Thyroid gland (tissue), 4 donors: ENCODE results near the gene EFNA5. TPM values are rescaled to one million over a fixed set of nuclear protein-coding genes. Genes with fewer than 3 reads are reported as not detected.
"Not testable (repeated sequence)": the region's sequence is repeated elsewhere in the genome, so short reads cannot be mapped to it uniquely, and the experiment has no call there.

Experiments
- DNase-seq, 2 donors: peaks; one replicate each; pipeline ENCODE4 v3.0.0-alpha.2; 2019
- H3K27ac ChIP-seq, 3 donors: fragments of 200-600 bp; sonication (generic); 1 replicate in 2 of 3; 2 replicates in 1 of 3; pipeline ENCODE4 v1.5.1; 2016 to 2019; ENCODE audit warnings: mild to moderate bottlenecking in 1 of 3, moderate library complexity in 1 of 3
- H3K27me3 ChIP-seq: fragments of 200-600 bp; sonication (generic); one replicate; pipeline ENCODE4 v1.5.1; 2019
- H3K36me3 ChIP-seq, 2 donors: fragments of 200-600 bp; sonication (generic); one replicate each; pipeline ENCODE4 v1.5.1; 2016 to 2019
- H3K4me1 ChIP-seq, 2 donors: fragments of 200-600 bp; sonication (generic); one replicate each; pipeline ENCODE4 v1.5.1; 2017 to 2019
- H3K4me3 ChIP-seq, 3 donors: fragments of 200-600 bp; sonication (generic); replicated peaks in 1 of 3; 1 replicate in 2 of 3; 2 replicates in 1 of 3; pipeline ENCODE4 v1.5.1; 2016; ENCODE audit warnings: mild to moderate bottlenecking in 1 of 3
- H3K9me3 ChIP-seq: fragments of 200-600 bp; sonication (generic); one replicate; pipeline ENCODE4 v1.5.1; 2017
- CTCF ChIP-seq, 6 experiments: fragments of 200-600 bp in 3 of 6; fragments of 450-650 bp in 3 of 6; sonication (generic) in 3 of 6; IDR thresholded peaks; one replicate each; pipeline ENCODE4 v1.5.1; 2016 to 2019; ENCODE audit warnings: antibody characterized with exemption in 6 of 6, mild to moderate bottlenecking in 2 of 6, inconsistent platforms in 1 of 6, moderate library complexity in 1 of 6
- POLR2A ChIP-seq, 2 donors: fragments of 450-650 bp; IDR thresholded peaks; one replicate each; pipeline ENCODE4 v1.6.1; 2017; ENCODE audit warnings: antibody characterized with exemption in 2 of 2, mild to moderate bottlenecking in 2 of 2, moderate library complexity in 1 of 2
- WGBS, 2 donors: methylation state at CpG; one replicate each; pipeline ENCODE4 v1.1.5; 2017; 5-methylcytosine and 5-hydroxymethylcytosine counted together
- intact Hi-C: fragments of 100-400 bp; cut with DNase I; formaldehyde crosslinking; loops from one replicate; pipeline ENCODE4 v1.15.1; 2023
- total RNA-seq, 4 donors: library from RNA; depleted of rRNA; stranded (reverse); fragments of >200 nt; gene quantifications; one replicate each; pipeline ENCODE4 v1.2.3, GENCODE V29; 2016

EFNA5 gene
- total RNA-seq, 4 donors from 2014 or later = 5.7 to 17.2 (median 6.4) TPM

GRCh38 chr5:107456281-107456715, 214.4 kb downstream of the EFNA5 start:
- Histone ChIP-seq H3K36me3 (no peaks in the 10 kb centered on the region), H3K4me1 (no peaks in the 10 kb centered on the region), H3K9me3 (no peaks in the 10 kb centered on the region), H3K27ac (no peak overlapping the region), H3K4me3 (no peak overlapping the region), H3K27me3 (no peaks in the 10 kb centered on the region)
- DNase-seq = no peak
- intact Hi-C loops = no loop called here
- no peak for TF ChIP-seq CTCF (IDR thresholded peaks at IDR 0.05)
- no peak for TF ChIP-seq POLR2A (IDR thresholded peaks at IDR 0.05)

- 43 to 48% methylated on average over 4 of the region's 4 CpGs for WGBS, 2 donors
- TF ChIP-seq POLR2A (IDR thresholded peaks at IDR 0.05) = no peak
- TF ChIP-seq CTCF (IDR thresholded peaks at IDR 0.05) = no peak
- no peak for DNase-seq
- Histone ChIP-seq H3K27me3 (no peaks in the 10 kb centered on the region), H3K36me3 (no peaks in the 10 kb centered on the region), H3K9me3 (no peaks in the 10 kb centered on the region), H3K4me3 (no peak overlapping the region), H3K4me1 (no peaks in the 10 kb centered on the region), H3K27ac (no peak overlapping the region)
- intact Hi-C loops = no loop called here
Observed at GRCh38 chr5:107455111-107455544, 215.6 kb downstream of the EFNA5 start.

GRCh38 chr5:107451827-107452226, 218.9 kb downstream of the EFNA5 start:
- 93 to 97% methylated on average over 4 of the region's 4 CpGs for WGBS, 2 donors
- H3K4me1 ChIP-seq = not testable (repeated sequence)

GRCh38 chr5:107451028-107451427, 219.7 kb downstream of the EFNA5 start:
- Histone ChIP-seq H3K4me3 (no peak overlapping the region), H3K4me1 (no peaks in the 10 kb centered on the region), H3K27me3 (no peaks in the 10 kb centered on the region), H3K36me3 (no peaks in the 10 kb centered on the region), H3K27ac (no peak overlapping the region), H3K9me3 (no peaks in the 10 kb centered on the region)
- DNase-seq = no peak
- no peak for TF ChIP-seq POLR2A (IDR thresholded peaks at IDR 0.05)
- TF ChIP-seq CTCF (IDR thresholded peaks at IDR 0.05) = no peak
- intact Hi-C loops = no loop called here
- 79 to 85% methylated on average over 3 of the region's 3 CpGs for WGBS, 2 donors

More at GRCh38 chr5:107451827-107452226, 218.9 kb downstream of the EFNA5 start:
- H3K4me3 ChIP-seq, intact Hi-C loops, H3K27ac ChIP-seq, H3K9me3 ChIP-seq, H3K36me3 ChIP-seq, H3K27me3 ChIP-seq, DNase-seq: not testable (repeated sequence)

- Histone ChIP-seq H3K27ac (no peak overlapping the region), H3K4me3 (no peak overlapping the region), H3K9me3 (no peaks in the 10 kb centered on the region), H3K27me3 (no peaks in the 10 kb centered on the region), H3K4me1 (no peaks in the 10 kb centered on the region), H3K36me3 (no peaks in the 10 kb centered on the region)
- TF ChIP-seq CTCF (IDR thresholded peaks at IDR 0.05) = no peak
- TF ChIP-seq POLR2A (IDR thresholded peaks at IDR 0.05) = no peak
- DNase-seq = no peak
- intact Hi-C loops = no loop called here
- 86 to 90% methylated on average over 3 of the region's 3 CpGs for WGBS, 2 donors
Observed at GRCh38 chr5:107450531-107450930, 220.2 kb downstream of the EFNA5 start.

GRCh38 chr5:107449369-107449768, 221.4 kb downstream of the EFNA5 start:
- TF ChIP-seq POLR2A (IDR thresholded peaks at IDR 0.05) (no peak), CTCF (IDR thresholded peaks at IDR 0.05) (no peak)
- DNase-seq = no peak
- intact Hi-C loops = no loop called here
- no peak overlapping the region for H3K27ac ChIP-seq
- no peaks in the 10 kb centered on the region for H3K4me1 ChIP-seq
- H3K9me3 ChIP-seq = no peaks in the 10 kb centered on the region
- no peaks in the 10 kb centered on the region for H3K36me3 ChIP-seq
- no peak overlapping the region for H3K4me3 ChIP-seq
- WGBS, 2 donors = 86 to 88% methylated on average over 3 of the region's 3 CpGs
- H3K27me3 ChIP-seq = no peaks in the 10 kb centered on the region
